ENCODE results near the gene CATSPERZ. TPM values are rescaled to one million over a fixed set of nuclear protein-coding genes. Genes with fewer than 3 reads are reported as not detected.

CATSPERZ gene
- total and polyA plus RNA-seq, 4 donors: 0.50 to 1.6 (median 1.0) TPM

- no peak overlapping the region for H3K27ac ChIP-seq (ENCODE audit: low read depth, low read length)
Observed at GRCh38 chr11:64263021-64263946, 36.9 kb upstream of the CATSPERZ start.

GRCh38 chr11:64263947-64264317, 36.2 kb upstream of the CATSPERZ start:
- no peak for DNase-seq (ENCODE audit: low read depth in 4 of 6, low spot score in 6 of 6)
- Histone ChIP-seq H3K4me1 (ENCODE audit: control insufficient read depth, insufficient read depth, low read length) (peaks cover 20% of the 10 kb centered on the region), H3K9me3 (ENCODE audit: control insufficient read depth, insufficient read depth, low read length) (no peaks in the 10 kb centered on the region), H3K36me3 (ENCODE audit: control insufficient read depth, insufficient read depth, low read length) (peaks cover 85% of the 10 kb centered on the region), H3K4me3 (ENCODE audit: low read depth, low read length) (no peak overlapping the region), H3K27ac (ENCODE audit: low read depth, low read length) (no peak overlapping the region), H3K27me3 (ENCODE audit: control insufficient read depth, insufficient read depth, low read length) (no peaks in the 10 kb centered on the region)
- 79% methylated on average over 7 of the region's 8 CpGs for WGBS (ENCODE audit: insufficient coverage)

More at GRCh38 chr11:64263021-64263946, 36.9 kb upstream of the CATSPERZ start:
- Histone ChIP-seq H3K27me3 (ENCODE audit: control insufficient read depth, insufficient read depth, low read length) (no peaks in the 10 kb centered on the region), H3K4me3 (ENCODE audit: low read depth, low read length) (no peak overlapping the region), H3K9me3 (ENCODE audit: control insufficient read depth, insufficient read depth, low read length) (no peaks in the 10 kb centered on the region), H3K4me1 (ENCODE audit: control insufficient read depth, insufficient read depth, low read length) (peaks cover 14% of the 10 kb centered on the region), H3K36me3 (ENCODE audit: control insufficient read depth, insufficient read depth, low read length) (peaks cover 88% of the 10 kb centered on the region)
- DNase-seq (ENCODE audit: low read depth in 4 of 6, low spot score in 6 of 6): no peak
- WGBS (ENCODE audit: insufficient coverage): 75% methylated on average over 28 of the region's 29 CpGs

GRCh38 chr11:64264371-64264852, 35.7 kb upstream of the CATSPERZ start:
- Histone ChIP-seq H3K4me1 (ENCODE audit: control insufficient read depth, insufficient read depth, low read length) (peaks cover 24% of the 10 kb centered on the region), H3K27me3 (ENCODE audit: control insufficient read depth, insufficient read depth, low read length) (no peaks in the 10 kb centered on the region), H3K4me3 (ENCODE audit: low read depth, low read length) (no peak overlapping the region), H3K36me3 (ENCODE audit: control insufficient read depth, insufficient read depth, low read length) (peaks cover 80% of the 10 kb centered on the region), H3K9me3 (ENCODE audit: control insufficient read depth, insufficient read depth, low read length) (no peaks in the 10 kb centered on the region), H3K27ac (ENCODE audit: low read depth, low read length) (no peak overlapping the region)
- 69% methylated on average over 10 of the region's 10 CpGs for WGBS (ENCODE audit: insufficient coverage)
- DNase-seq (ENCODE audit: low read depth in 4 of 6, low spot score in 6 of 6): no peak

- no peak for DNase-seq (ENCODE audit: low read depth in 4 of 6, low spot score in 6 of 6)
- H3K4me1 ChIP-seq (ENCODE audit: control insufficient read depth, insufficient read depth, low read length): peaks cover 32% of the 10 kb centered on the region
- H3K36me3 ChIP-seq (ENCODE audit: control insufficient read depth, insufficient read depth, low read length): peaks cover 73% of the 10 kb centered on the region
- 94% methylated on average over 35 of the region's 35 CpGs for WGBS (ENCODE audit: insufficient coverage)
- H3K27me3 ChIP-seq (ENCODE audit: control insufficient read depth, insufficient read depth, low read length): no peaks in the 10 kb centered on the region
- no peak overlapping the region for H3K27ac ChIP-seq (ENCODE audit: low read depth, low read length)
- no peak overlapping the region for H3K4me3 ChIP-seq (ENCODE audit: low read depth, low read length)
- no peaks in the 10 kb centered on the region for H3K9me3 ChIP-seq (ENCODE audit: control insufficient read depth, insufficient read depth, low read length)
Observed at GRCh38 chr11:64265176-64266160, 34.7 kb upstream of the CATSPERZ start.

- 91% methylated on average over 12 of the region's 15 CpGs for WGBS (ENCODE audit: insufficient coverage)
- Histone ChIP-seq H3K9me3 (ENCODE audit: control insufficient read depth, insufficient read depth, low read length) (no peaks in the 10 kb centered on the region), H3K27ac (ENCODE audit: low read depth, low read length) (no peak overlapping the region), H3K4me3 (ENCODE audit: low read depth, low read length) (no peak overlapping the region), H3K36me3 (ENCODE audit: control insufficient read depth, insufficient read depth, low read length) (peaks cover 70% of the 10 kb centered on the region), H3K4me1 (ENCODE audit: control insufficient read depth, insufficient read depth, low read length) (peaks cover 36% of the 10 kb centered on the region), H3K27me3 (ENCODE audit: control insufficient read depth, insufficient read depth, low read length) (no peaks in the 10 kb centered on the region)
- DNase-seq (ENCODE audit: low read depth in 4 of 6, low spot score in 6 of 6): no peak
Observed at GRCh38 chr11:64266339-64266738, 33.8 kb upstream of the CATSPERZ start.

GRCh38 chr11:64267207-64267945, 32.8 kb upstream of the CATSPERZ start:
- Histone ChIP-seq H3K4me3 (ENCODE audit: low read depth, low read length) (no peak overlapping the region), H3K27ac (ENCODE audit: low read depth, low read length) (no peak overlapping the region)

GRCh38 chr11:64268025-64268892, 31.9 kb upstream of the CATSPERZ start:
- Histone ChIP-seq H3K27me3 (ENCODE audit: control insufficient read depth, insufficient read depth, low read length) (no peaks in the 10 kb centered on the region), H3K4me3 (ENCODE audit: low read depth, low read length) (peak overlapping the region; percentile 57), H3K4me1 (ENCODE audit: control insufficient read depth, insufficient read depth, low read length) (peaks cover 50% of the 10 kb centered on the region), H3K36me3 (ENCODE audit: control insufficient read depth, insufficient read depth, low read length) (peaks cover 56% of the 10 kb centered on the region), H3K27ac (ENCODE audit: low read depth, low read length) (peak overlapping the region; percentile 98), H3K9me3 (ENCODE audit: control insufficient read depth, insufficient read depth, low read length) (no peaks in the 10 kb centered on the region)
- DNase-seq (ENCODE audit: low read depth in 4 of 6, low spot score in 6 of 6): peak in 1 of 6 donors; percentile 49
- 73% methylated on average over 22 of the region's 23 CpGs for WGBS (ENCODE audit: insufficient coverage)

More at GRCh38 chr11:64267207-64267945, 32.8 kb upstream of the CATSPERZ start:
- peaks cover 47% of the 10 kb centered on the region for H3K4me1 ChIP-seq (ENCODE audit: control insufficient read depth, insufficient read depth, low read length)
- WGBS (ENCODE audit: insufficient coverage): 75% methylated on average over 18 of the region's 27 CpGs
- no peaks in the 10 kb centered on the region for H3K9me3 ChIP-seq (ENCODE audit: control insufficient read depth, insufficient read depth, low read length)
- H3K36me3 ChIP-seq (ENCODE audit: control insufficient read depth, insufficient read depth, low read length): peaks cover 64% of the 10 kb centered on the region
- DNase-seq (ENCODE audit: low read depth in 4 of 6, low spot score in 6 of 6): no peak
- H3K27me3 ChIP-seq (ENCODE audit: control insufficient read depth, insufficient read depth, low read length): no peaks in the 10 kb centered on the region

- Histone ChIP-seq H3K27ac (ENCODE audit: low read depth, low read length) (peak overlapping the region; percentile 98), H3K27me3 (ENCODE audit: control insufficient read depth, insufficient read depth, low read length) (no peaks in the 10 kb centered on the region), H3K4me1 (ENCODE audit: control insufficient read depth, insufficient read depth, low read length) (peaks cover 48% of the 10 kb centered on the region), H3K4me3 (ENCODE audit: low read depth, low read length) (peak overlapping the region; percentile 57), H3K36me3 (ENCODE audit: control insufficient read depth, insufficient read depth, low read length) (peaks cover 54% of the 10 kb centered on the region), H3K9me3 (ENCODE audit: control insufficient read depth, insufficient read depth, low read length) (no peaks in the 10 kb centered on the region)
- no peak for DNase-seq (ENCODE audit: low read depth in 4 of 6, low spot score in 6 of 6)
- WGBS (ENCODE audit: insufficient coverage): 2% methylated on average over 34 of the region's 34 CpGs
Observed at GRCh38 chr11:64268893-64269539, 31.1 kb upstream of the CATSPERZ start.
